ENCODE measurements around the gene PPFIBP2.

Gene PPFIBP2

DNA sequence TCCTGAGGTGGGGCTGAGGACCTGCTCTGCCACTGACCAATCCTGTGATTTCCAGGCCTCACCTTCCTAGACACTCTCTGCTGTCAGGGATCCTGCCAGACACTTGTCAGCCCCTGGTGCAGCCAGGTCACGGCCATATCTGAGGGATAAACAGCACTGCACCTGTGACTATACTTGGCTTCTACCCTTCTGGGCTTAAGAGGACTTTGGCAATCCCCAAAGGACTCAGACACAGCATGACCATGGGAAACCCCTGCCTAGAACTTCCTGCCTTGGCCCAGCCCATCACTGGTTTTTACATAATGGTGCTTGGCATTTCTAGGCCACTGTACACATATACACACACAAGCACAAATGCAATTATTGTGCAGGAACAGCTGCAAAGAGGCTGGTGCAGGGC is 40.1 kb upstream of the PPFIBP2 start (continued):
- TF ChIP-seq TOX (CRISPR knock-in tag; IDR thresholded peaks at IDR 0.05; ENCODE audit: borderline replicate concordance), result no peak
- TF ChIP-seq ARNTL (CRISPR knock-in tag; IDR thresholded peaks at IDR 0.05; ENCODE audit: borderline replicate concordance, low read depth), result no peak
- TF ChIP-seq, protein P1, sequence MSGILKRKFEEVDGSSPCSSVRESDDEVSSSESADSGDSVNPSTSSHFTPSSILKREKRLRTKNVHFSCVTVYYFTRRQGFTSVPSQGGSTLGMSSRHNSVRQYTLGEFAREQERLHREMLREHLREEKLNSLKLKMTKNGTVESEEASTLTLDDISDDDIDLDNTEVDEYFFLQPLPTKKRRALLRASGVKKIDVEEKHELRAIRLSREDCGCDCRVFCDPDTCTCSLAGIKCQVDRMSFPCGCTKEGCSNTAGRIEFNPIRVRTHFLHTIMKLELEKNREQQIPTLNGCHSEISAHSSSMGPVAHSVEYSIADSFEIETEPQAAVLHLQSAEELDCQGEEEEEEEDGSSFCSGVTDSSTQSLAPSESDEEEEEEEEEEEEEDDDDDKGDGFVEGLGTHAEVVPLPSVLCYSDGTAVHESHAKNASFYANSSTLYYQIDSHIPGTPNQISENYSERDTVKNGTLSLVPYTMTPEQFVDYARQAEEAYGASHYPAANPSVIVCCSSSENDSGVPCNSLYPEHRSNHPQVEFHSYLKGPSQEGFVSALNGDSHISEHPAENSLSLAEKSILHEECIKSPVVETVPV (CRISPR knock-in tag; IDR thresholded peaks at IDR 0.05), result no peak
- TF ChIP-seq ZC3H10 (CRISPR knock-in tag; IDR thresholded peaks at IDR 0.05), result no peak
- no peak for TF ChIP-seq ISL1 (CRISPR knock-in tag; IDR thresholded peaks at IDR 0.05)

DNA sequence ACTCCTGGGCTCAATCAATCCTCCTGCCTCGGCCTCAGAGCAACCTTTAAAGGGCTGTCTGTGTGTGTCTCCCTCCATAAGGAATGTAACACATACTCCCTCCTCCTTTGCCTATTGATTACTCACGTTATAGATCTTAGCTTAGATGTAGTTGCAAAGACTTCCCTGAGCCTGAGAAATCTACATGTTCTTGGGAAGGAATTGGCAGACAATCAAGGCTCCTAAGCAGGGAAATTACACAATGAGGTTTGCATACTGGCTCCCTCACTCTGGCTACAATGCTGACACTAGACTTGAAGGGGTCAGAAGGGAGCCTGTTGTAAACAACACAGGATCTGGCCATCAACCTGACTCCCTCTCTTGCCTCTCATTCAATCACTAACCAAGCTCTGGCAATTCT is 33.7 kb upstream of the PPFIBP2 start:
- no peak for ATAC-seq
- TF ChIP-seq GLIS3 (CRISPR knock-in tag; IDR thresholded peaks at IDR 0.05), result no peak
- no peak for TF ChIP-seq ESRRG (CRISPR knock-in tag; IDR thresholded peaks at IDR 0.05)
- TF ChIP-seq, protein P1 (CRISPR knock-in tag; IDR thresholded peaks at IDR 0.05), result no peak
- TF ChIP-seq SNAI2 (CRISPR knock-in tag; IDR thresholded peaks at IDR 0.05), result no peak
- no peak for TF ChIP-seq ZNF70 (CRISPR knock-in tag; IDR thresholded peaks at IDR 0.05)
- no peak for TF ChIP-seq TCF4 (CRISPR knock-in tag; IDR thresholded peaks at IDR 0.05; ENCODE audit: borderline replicate concordance)
- no peak for TF ChIP-seq ARNTL (CRISPR knock-in tag; IDR thresholded peaks at IDR 0.05; ENCODE audit: borderline replicate concordance, low read depth)
- no peak for TF ChIP-seq ZFP30 (CRISPR knock-in tag; IDR thresholded peaks at IDR 0.05)
- TF ChIP-seq CSDC2 (CRISPR knock-in tag; IDR thresholded peaks at IDR 0.05), result no peak
- no peak for TF ChIP-seq ZNF565 (CRISPR knock-in tag; conservative IDR thresholded peaks at IDR 0.05; ENCODE audit: low read depth)

DNA sequence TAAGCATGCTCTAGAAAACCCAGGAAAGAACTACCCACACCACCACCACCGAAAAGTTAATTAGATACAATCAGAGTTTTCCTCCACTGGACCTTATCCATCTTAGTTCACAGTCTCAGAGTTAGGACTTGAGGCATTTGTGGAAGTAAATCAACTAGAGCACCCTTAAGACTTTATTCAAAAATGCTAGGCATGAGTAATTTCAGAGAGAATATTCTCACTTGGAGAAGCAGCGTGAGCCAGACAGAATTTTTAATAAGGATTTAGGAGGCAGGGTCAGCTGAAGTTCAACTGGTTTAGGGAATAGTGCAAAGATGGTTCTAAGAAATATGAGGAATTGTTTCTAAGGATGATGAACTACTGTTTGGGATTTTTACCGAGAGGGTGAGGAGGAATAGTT is 29.7 kb upstream of the PPFIBP2 start:
- TF ChIP-seq CSDC2 (CRISPR knock-in tag; IDR thresholded peaks at IDR 0.05), result no peak
- TF ChIP-seq RARB (CRISPR knock-in tag; IDR thresholded peaks at IDR 0.05), result no peak
- TF ChIP-seq SNAI2 (CRISPR knock-in tag; IDR thresholded peaks at IDR 0.05), result no peak
- TF ChIP-seq, protein P2, sequence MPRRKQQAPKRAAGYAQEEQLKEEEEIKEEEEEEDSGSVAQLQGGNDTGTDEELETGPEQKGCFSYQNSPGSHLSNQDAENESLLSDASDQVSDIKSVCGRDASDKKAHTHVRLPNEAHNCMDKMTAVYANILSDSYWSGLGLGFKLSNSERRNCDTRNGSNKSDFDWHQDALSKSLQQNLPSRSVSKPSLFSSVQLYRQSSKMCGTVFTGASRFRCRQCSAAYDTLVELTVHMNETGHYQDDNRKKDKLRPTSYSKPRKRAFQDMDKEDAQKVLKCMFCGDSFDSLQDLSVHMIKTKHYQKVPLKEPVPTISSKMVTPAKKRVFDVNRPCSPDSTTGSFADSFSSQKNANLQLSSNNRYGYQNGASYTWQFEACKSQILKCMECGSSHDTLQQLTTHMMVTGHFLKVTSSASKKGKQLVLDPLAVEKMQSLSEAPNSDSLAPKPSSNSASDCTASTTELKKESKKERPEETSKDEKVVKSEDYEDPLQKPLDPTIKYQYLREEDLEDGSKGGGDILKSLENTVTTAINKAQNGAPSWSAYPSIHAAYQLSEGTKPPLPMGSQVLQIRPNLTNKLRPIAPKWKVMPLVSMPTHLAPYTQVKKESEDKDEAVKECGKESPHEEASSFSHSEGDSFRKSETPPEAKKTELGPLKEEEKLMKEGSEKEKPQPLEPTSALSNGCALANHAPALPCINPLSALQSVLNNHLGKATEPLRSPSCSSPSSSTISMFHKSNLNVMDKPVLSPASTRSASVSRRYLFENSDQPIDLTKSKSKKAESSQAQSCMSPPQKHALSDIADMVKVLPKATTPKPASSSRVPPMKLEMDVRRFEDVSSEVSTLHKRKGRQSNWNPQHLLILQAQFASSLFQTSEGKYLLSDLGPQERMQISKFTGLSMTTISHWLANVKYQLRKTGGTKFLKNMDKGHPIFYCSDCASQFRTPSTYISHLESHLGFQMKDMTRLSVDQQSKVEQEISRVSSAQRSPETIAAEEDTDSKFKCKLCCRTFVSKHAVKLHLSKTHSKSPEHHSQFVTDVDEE (CRISPR knock-in tag; IDR thresholded peaks at IDR 0.05), result no peak
- no peak for TF ChIP-seq ZNF8 (CRISPR knock-in tag; IDR thresholded peaks at IDR 0.05)
- no peak for TF ChIP-seq ARNTL (CRISPR knock-in tag; IDR thresholded peaks at IDR 0.05; ENCODE audit: borderline replicate concordance, low read depth)
- TF ChIP-seq ZC3H10 (CRISPR knock-in tag; IDR thresholded peaks at IDR 0.05), result no peak
- TF ChIP-seq, protein P3, sequence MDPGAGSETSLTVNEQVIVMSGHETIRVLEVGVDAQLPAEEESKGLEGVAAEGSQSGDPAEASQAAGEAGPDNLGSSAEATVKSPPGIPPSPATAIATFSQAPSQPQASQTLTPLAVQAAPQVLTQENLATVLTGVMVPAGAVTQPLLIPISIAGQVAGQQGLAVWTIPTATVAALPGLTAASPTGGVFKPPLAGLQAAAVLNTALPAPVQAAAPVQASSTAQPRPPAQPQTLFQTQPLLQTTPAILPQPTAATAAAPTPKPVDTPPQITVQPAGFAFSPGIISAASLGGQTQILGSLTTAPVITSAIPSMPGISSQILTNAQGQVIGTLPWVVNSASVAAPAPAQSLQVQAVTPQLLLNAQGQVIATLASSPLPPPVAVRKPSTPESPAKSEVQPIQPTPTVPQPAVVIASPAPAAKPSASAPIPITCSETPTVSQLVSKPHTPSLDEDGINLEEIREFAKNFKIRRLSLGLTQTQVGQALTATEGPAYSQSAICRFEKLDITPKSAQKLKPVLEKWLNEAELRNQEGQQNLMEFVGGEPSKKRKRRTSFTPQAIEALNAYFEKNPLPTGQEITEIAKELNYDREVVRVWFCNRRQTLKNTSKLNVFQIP (CRISPR knock-in tag; IDR thresholded peaks at IDR 0.05; ENCODE audit: borderline replicate concordance, low read depth), result no peak
- no peak for ATAC-seq

DNA sequence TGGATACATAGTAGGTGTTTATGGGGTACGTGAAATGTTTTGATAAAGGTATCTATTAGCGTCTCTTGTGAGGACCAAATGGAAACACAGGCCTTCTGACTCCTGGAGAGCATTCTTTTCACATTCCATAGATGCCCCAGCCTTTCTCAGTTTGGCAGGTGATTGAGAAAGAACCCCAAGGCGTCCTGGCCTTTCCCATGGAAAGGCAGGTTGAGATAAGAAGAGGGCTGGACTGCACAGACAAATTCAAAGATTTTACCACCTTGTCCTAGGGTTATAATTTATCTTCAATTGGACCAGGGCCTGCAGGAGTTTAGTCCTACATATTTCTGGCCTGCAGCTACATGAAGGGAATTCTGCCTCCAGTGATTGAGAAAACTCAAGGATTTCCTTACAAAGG is 29.2 kb upstream of the PPFIBP2 start:
- ATAC-seq, result no peak
- TF ChIP-seq TOX (CRISPR knock-in tag; IDR thresholded peaks at IDR 0.05; ENCODE audit: borderline replicate concordance) (no peak), TCF4 (CRISPR knock-in tag; IDR thresholded peaks at IDR 0.05; ENCODE audit: borderline replicate concordance) (no peak), ZNF565 (CRISPR knock-in tag; conservative IDR thresholded peaks at IDR 0.05; ENCODE audit: low read depth) (no peak), ISL1 (CRISPR knock-in tag; IDR thresholded peaks at IDR 0.05) (0 out of 2 replicates have a peak, but pooled peaks have one; percentile 13)
- TF ChIP-seq, protein P4, sequence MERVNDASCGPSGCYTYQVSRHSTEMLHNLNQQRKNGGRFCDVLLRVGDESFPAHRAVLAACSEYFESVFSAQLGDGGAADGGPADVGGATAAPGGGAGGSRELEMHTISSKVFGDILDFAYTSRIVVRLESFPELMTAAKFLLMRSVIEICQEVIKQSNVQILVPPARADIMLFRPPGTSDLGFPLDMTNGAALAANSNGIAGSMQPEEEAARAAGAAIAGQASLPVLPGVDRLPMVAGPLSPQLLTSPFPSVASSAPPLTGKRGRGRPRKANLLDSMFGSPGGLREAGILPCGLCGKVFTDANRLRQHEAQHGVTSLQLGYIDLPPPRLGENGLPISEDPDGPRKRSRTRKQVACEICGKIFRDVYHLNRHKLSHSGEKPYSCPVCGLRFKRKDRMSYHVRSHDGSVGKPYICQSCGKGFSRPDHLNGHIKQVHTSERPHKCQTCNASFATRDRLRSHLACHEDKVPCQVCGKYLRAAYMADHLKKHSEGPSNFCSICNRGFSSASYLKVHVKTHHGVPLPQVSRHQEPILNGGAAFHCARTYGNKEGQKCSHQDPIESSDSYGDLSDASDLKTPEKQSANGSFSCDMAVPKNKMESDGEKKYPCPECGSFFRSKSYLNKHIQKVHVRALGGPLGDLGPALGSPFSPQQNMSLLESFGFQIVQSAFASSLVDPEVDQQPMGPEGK (CRISPR knock-in tag; IDR thresholded peaks at IDR 0.05; ENCODE audit: borderline replicate concordance), result no peak

Measured in SK-N-SH treated with all-trans-retinoic acid at 6 μM for 48 hours (cell line).